D721Med (cell line): Measurements from ENCODE around the gene TM4SF5.

Source experiments
- DNase-seq: peaks from one replicate; pipeline ENCODE4 v3.0.0; 2011; ENCODE audit warnings: low spot score; ENCODE audit not compliant: insufficient read length
- FAIRE-seq: peaks from 2 replicates; lab custom pipeline; 2011; peaks lifted over from hg19 to GRCh38; lab: Jason Lieb, UNC
- CTCF ChIP-seq: IDR thresholded peaks from 2 replicates; pipeline ENCODE4 v1.5.1; 2012; ENCODE audit warnings: mild to moderate bottlenecking, control low read depth; ENCODE audit not compliant: insufficient read depth; ENCODE audit errors: missing control alignments

Gene TM4SF5

GRCh38 chr17:4750606-4751005, 21.1 kb upstream of the TM4SF5 start:
- FAIRE-seq (no peak), DNase-seq (no peak)
- TF ChIP-seq CTCF = no peak

- TF ChIP-seq CTCF = no peak
- FAIRE-seq (no peak), DNase-seq (no peak)
Observed at GRCh38 chr17:4751932-4752331, 19.8 kb upstream of the TM4SF5 start.

- no peak for TF ChIP-seq CTCF
- FAIRE-seq (no peak), DNase-seq (no peak)
Observed at GRCh38 chr17:4753392-4753791, 18.3 kb upstream of the TM4SF5 start.

GRCh38 chr17:4759776-4760236, 11.9 kb upstream of the TM4SF5 start:
- DNase-seq = no peak
- FAIRE-seq = no peak
- TF ChIP-seq CTCF = no peak

GRCh38 chr17:4764595-4764994, 7.1 kb upstream of the TM4SF5 start:
- no peak for FAIRE-seq
- TF ChIP-seq CTCF = no peak
- no peak for DNase-seq

- FAIRE-seq (no peak), DNase-seq (no peak)
- TF ChIP-seq CTCF = no peak
Observed at GRCh38 chr17:4766201-4766600, 5.5 kb upstream of the TM4SF5 start.

GRCh38 chr17:4766723-4767122, 5.0 kb upstream of the TM4SF5 start:
- DNase-seq (no peak), FAIRE-seq (no peak)
- no peak for TF ChIP-seq CTCF
